CD4-positive, alpha-beta T cell treated with Interleukin-12 subunit alpha and Interleukin-12 subunit beta, for 1 hour (primary cell): ENCODE measurements around the gene PHF5A.
"Not testable (repeated sequence)": the region's sequence is repeated elsewhere in the genome, so short reads cannot be mapped to it uniquely, and the experiment has no call there.

Source experiments
- DNase-seq: peaks from one replicate; pipeline ENCODE4 v3.0.0-alpha.2; 2020

The PHF5A gene

GRCh38 chr22:41487037-41487935 lies 18.8 kb upstream of the PHF5A start:
- no peak for DNase-seq

GRCh38 chr22:41485033-41485432 lies 16.5 kb upstream of the PHF5A start:
- no peak for DNase-seq

- DNase-seq, result no peak
Measured at GRCh38 chr22:41482319-41482935, 13.9 kb upstream of the PHF5A start.

GRCh38 chr22:41481925-41482318 lies 13.4 kb upstream of the PHF5A start:
- no peak for DNase-seq

GRCh38 chr22:41481131-41481830 lies 12.8 kb upstream of the PHF5A start:
- no peak for DNase-seq

- DNase-seq, result no peak
Measured at GRCh38 chr22:41480397-41480735, 11.9 kb upstream of the PHF5A start.

- no peak for DNase-seq
Measured at GRCh38 chr22:41479671-41480396, 11.3 kb upstream of the PHF5A start.

GRCh38 chr22:41478891-41479521 lies 10.5 kb upstream of the PHF5A start:
- no peak for DNase-seq

- DNase-seq, result no peak
Measured at GRCh38 chr22:41478473-41478872, 10.0 kb upstream of the PHF5A start.

- DNase-seq, result no peak
Measured at GRCh38 chr22:41474872-41475451, 6.5 kb upstream of the PHF5A start.

GRCh38 chr22:41471568-41471967 lies 3.1 kb upstream of the PHF5A start:
- DNase-seq, result no peak

- no peak for DNase-seq
Measured at GRCh38 chr22:41470886-41471285, 2.4 kb upstream of the PHF5A start.

- peak; percentile 45 for DNase-seq
Measured at GRCh38 chr22:41469218-41469851, 843 bp upstream of the PHF5A start.

- DNase-seq, result no peak
Measured at GRCh38 chr22:41461901-41462300, 6.6 kb downstream of the PHF5A start.

- DNase-seq, result not testable (repeated sequence)
Measured at GRCh38 chr22:41460071-41460470, 8.4 kb downstream of the PHF5A start.

- no peak for DNase-seq
Measured at GRCh38 chr22:41459431-41459830, 9.1 kb downstream of the PHF5A start.

GRCh38 chr22:41458161-41458728 lies 10.2 kb downstream of the PHF5A start:
- no peak for DNase-seq

- peak; percentile 95 for DNase-seq
Measured at GRCh38 chr22:41448189-41448808, 20.2 kb downstream of the PHF5A start.

- peak; percentile 57 for DNase-seq
Measured at GRCh38 chr22:41447435-41448188, 20.9 kb downstream of the PHF5A start.
